UCSD-AML1 (cell line): ENCODE results near the gene NCOA7.
"Not testable (repeated sequence)": the region's sequence is repeated elsewhere in the genome, so short reads cannot be mapped to it uniquely, and the experiment has no call there.

Source experiments
- DNase-seq: peaks from one replicate; lab custom pipeline; 2025; ENCODE audit not compliant: unreplicated experiment; lab: John Stamatoyannopoulos, UW

NCOA7 gene

DNA sequence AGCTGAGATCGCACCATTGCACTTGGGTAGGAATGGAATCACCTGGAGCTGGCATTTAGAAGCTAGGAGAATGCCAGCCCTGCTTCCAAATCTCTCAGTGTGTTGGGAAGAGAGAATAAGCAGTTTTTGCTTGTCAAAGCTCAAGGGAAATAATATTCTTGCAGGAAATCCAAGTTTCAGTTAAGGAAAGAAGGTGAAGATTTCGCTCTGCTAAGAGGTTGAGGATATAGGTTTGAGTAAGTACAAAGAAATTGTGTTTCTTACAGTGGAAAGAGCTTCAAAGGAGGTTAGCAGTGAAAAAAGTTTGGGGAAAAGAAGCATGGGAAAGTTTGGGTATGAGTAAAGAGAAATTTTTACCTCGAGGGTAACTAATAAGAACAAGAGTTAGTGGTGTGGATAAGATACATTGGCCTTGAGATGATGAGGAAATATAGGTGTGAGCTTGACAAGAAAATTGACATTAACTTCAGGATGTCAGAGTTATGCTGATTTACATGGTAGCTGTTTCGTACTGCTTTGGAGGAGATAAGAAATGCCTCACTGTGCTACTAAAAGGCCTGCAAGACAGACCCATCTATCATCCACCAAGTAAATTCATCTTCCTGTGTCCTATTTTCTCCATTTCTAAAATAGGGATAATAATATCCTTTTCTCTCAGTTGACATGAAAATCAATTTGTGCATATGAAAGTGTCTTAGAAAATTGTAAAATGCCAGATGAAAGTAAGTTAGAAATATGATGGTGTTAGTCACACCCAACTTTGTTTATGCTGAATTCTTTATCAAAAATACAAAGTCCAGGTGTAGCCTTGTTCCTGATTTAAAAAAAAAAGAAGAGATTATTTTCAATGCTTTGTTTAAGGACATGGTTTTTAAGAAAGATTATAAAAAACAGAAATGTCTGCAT lies 153.0 kb downstream of the NCOA7 start:
- no peak for DNase-seq

- DNase-seq: peak; percentile 45
Observed at GRCh38 chr6:125944434-125944816, 153.7 kb downstream of the NCOA7 start.

DNA sequence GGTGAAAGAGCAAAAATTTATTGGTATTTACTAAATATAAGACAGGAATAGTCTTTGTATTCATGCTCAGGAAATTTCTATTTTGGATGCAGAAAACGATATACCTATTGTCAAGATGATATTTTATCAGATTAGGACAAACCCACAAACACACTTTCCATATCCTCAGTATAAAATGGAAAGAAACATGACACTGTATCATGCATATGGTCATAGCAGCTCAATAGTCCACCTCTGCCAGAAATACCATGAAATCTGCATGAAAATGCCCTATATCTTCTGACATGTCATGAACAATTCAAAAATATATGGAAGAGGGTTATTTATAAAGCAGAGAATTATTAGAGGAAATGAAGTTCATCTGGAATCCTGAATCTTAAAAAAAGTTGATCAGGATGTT lies 154.1 kb downstream of the NCOA7 start:
- DNase-seq: no peak

GRCh38 chr6:125945378-125946141 lies 154.8 kb downstream of the NCOA7 start:
- DNase-seq: no peak

DNA sequence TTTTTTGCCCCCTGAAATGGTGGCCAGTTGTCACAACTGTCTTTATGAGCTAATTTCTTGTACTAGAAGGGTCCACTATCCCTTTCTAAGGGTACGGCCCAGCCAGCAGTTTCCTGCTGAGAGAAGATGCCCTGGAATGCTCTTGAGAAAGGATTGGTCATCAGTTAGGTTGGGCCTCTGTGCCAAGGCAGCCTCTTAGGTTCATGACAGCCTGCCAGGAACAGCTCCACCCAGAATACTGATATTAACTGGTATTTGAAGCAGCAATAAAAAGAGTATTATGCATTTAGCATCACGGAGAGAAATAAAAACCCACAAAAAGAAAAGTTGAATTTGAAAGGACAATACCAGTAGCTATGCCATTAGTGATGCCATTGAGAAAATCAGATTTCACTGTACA lies 156.9 kb downstream of the NCOA7 start:
- DNase-seq: no peak

GRCh38 chr6:125948455-125948854 lies 157.7 kb downstream of the NCOA7 start:
- DNase-seq: no peak

- no peak for DNase-seq
Observed at GRCh38 chr6:125949069-125949468, 158.3 kb downstream of the NCOA7 start.

GRCh38 chr6:125950293-125950692 lies 159.5 kb downstream of the NCOA7 start:
- DNase-seq: no peak

DNA sequence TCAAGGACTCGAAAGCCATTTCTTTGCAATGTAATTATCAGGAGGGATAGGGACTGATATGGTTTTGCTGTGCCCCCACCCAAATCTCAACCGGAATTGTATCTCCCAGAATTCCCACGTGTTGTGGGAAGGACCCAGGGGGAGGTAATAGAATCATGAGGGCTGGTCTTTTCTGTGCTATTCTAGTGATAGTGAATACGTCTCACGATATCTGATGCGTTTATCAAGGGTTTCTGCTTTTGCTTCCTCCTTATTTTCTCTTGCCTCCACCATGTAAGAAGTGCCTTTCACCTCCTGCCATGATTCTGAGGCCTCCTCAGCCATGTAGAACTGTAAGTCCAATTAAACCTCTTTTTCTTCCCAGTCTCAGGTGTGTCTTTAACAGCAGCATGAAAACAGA lies 160.0 kb downstream of the NCOA7 start:
- DNase-seq: not testable (repeated sequence)

DNA sequence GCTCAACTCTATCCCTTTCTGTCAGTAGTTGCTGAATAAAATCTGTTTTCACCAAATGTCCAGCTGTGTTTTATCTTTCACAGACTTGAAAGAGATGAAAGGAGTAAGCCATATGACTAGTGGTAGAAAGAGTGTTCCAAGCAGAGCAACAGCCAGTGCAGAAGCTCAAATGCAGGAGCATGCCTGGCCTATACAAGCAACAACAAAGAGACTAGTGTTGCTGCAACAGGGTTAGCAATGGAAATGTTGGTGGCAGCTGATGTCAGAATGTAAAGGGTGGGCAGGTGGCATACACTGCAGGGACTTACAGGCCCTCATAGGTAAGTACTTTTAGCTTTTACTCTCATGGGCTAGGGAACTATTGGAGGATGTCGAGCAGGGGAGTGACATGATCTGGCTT lies 160.6 kb downstream of the NCOA7 start:
- no peak for DNase-seq

- DNase-seq: peak; percentile 78
Observed at GRCh38 chr6:125952764-125953501, 162.2 kb downstream of the NCOA7 start.

GRCh38 chr6:125953502-125953875 lies 162.7 kb downstream of the NCOA7 start:
- DNase-seq: peak; percentile 25

GRCh38 chr6:125954735-125955339 lies 164.1 kb downstream of the NCOA7 start:
- DNase-seq: no peak

DNA sequence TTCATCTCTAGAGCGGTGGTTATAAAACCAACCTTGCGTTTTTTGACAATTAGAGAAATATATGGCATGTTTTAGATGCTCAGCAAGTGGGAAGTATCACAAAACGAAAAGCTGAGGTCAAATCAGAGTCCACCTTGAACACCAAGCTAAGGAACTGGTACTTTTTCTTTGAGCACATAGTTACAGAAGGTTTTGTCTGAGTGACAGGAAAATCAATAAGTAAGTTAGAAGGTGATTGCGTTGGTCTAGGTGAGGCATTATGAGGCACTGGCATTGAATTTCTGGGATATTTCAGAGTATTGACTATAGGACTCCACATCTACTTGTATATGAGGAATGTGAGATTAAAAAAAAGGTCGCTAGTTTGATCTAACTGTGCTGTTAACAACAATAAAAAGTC lies 165.2 kb downstream of the NCOA7 start:
- DNase-seq: no peak

- peak; percentile 98 for DNase-seq
Observed at GRCh38 chr6:125956506-125957390, 166.0 kb downstream of the NCOA7 start, which contains the start of gene HINT3. Gene HINT3 (plus strand): TSS chr6:125956770. CDS start chr6:125956978, 208 bp downstream.

DNA sequence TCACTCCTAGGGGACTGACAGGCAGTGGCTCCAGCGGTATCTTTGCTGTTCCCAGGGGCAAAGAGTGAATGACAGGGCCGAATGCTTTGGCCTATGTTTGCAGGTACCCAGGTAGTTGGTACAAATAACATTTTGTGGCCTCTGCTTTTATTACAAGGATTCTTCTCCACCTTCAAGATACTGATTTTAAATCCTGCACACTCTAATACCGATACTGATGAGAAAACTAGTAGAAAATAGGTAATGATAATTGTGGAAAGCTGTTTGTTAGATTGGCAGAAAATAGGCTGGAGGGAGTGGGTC lies 166.6 kb downstream of the NCOA7 start:
- DNase-seq: no peak

DNA sequence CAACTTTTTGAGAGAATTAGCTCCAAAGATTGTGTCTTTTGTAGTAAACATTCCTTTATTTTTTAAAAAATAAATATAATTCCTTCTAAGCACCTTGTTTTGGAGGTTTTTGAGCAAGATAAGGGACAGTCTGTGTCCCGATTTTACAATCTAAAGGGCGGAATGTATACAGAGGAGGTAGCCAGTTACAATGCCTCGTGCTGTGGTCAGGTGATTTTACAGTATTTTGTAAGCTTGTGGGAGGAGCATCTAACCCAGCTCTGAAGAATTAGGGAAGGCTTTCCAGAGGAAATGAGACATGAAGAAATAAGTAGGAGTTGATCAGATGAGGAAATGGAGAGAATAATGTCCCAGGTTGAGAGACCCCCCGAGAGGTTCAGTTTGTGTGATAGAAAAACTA lies 167.1 kb downstream of the NCOA7 start:
- no peak for DNase-seq

- no peak for DNase-seq
Observed at GRCh38 chr6:125959041-125959440, 168.3 kb downstream of the NCOA7 start.

- no peak for DNase-seq
Observed at GRCh38 chr6:125961117-125961516, 170.4 kb downstream of the NCOA7 start.

GRCh38 chr6:125962900-125963497 lies 172.2 kb downstream of the NCOA7 start:
- DNase-seq: no peak
